ENCODE results near the gene NSMCE1.
A peak's percentile ranks its signal among the peaks of the same experiment; 100 is the strongest.
"Not testable (repeated sequence)": the region's sequence is repeated elsewhere in the genome, so short reads cannot be mapped to it uniquely, and the experiment has no call there.

Gene NSMCE1

GRCh38 chr16:27281243-27281642, 12.7 kb upstream of the NSMCE1 start:
- DNase-seq: no peak
- Mint-ChIP-seq H3K9me3 (no peaks in the 10 kb centered on the region), H3K36me3 (ENCODE audit: low read depth) (no peaks in the 10 kb centered on the region), H3K27me3 (ENCODE audit: low read depth, poor library complexity) (no peaks in the 10 kb centered on the region), H3K4me1 (peaks cover 14% of the 10 kb centered on the region), H3K27ac (no peak overlapping the region), H3K4me3 (no peak overlapping the region)
- no peak for TF ChIP-seq CTCF (IDR thresholded peaks at IDR 0.05)

GRCh38 chr16:27275394-27275793, 6.8 kb upstream of the NSMCE1 start:
- H3K4me3 Mint-ChIP-seq: no peak overlapping the region
- TF ChIP-seq CTCF (IDR thresholded peaks at IDR 0.05): no peak
- peaks cover 4% of the 10 kb centered on the region for H3K36me3 Mint-ChIP-seq (ENCODE audit: low read depth)
- no peak overlapping the region for H3K27ac Mint-ChIP-seq
- no peaks in the 10 kb centered on the region for H3K4me1 Mint-ChIP-seq
- H3K27me3 Mint-ChIP-seq (ENCODE audit: low read depth, poor library complexity): no peaks in the 10 kb centered on the region
- peaks cover 3% of the 10 kb centered on the region for H3K9me3 Mint-ChIP-seq
- DNase-seq: no peak

- not testable (repeated sequence) for H3K4me3 Mint-ChIP-seq; H3K9me3 Mint-ChIP-seq; H3K4me1 Mint-ChIP-seq; H3K27me3 Mint-ChIP-seq (ENCODE audit: low read depth, poor library complexity); H3K27ac Mint-ChIP-seq; DNase-seq; H3K36me3 Mint-ChIP-seq (ENCODE audit: low read depth)
Observed at GRCh38 chr16:27274424-27274874, 5.9 kb upstream of the NSMCE1 start.

- peaks cover 7% of the 10 kb centered on the region for H3K9me3 Mint-ChIP-seq
- DNase-seq: no peak
- TF ChIP-seq CTCF (IDR thresholded peaks at IDR 0.05): no peak
- H3K36me3 Mint-ChIP-seq (ENCODE audit: low read depth): peaks cover 4% of the 10 kb centered on the region
- H3K27ac Mint-ChIP-seq: peak overlapping the region; percentile 66
- no peak overlapping the region for H3K4me3 Mint-ChIP-seq
- no peaks in the 10 kb centered on the region for H3K4me1 Mint-ChIP-seq
- H3K27me3 Mint-ChIP-seq (ENCODE audit: low read depth, poor library complexity): no peaks in the 10 kb centered on the region
Observed at GRCh38 chr16:27273670-27274423, 5.3 kb upstream of the NSMCE1 start.

- Mint-ChIP-seq H3K36me3 (ENCODE audit: low read depth) (peaks cover 4% of the 10 kb centered on the region), H3K4me1 (no peaks in the 10 kb centered on the region), H3K27ac (peak overlapping the region; percentile 66), H3K27me3 (ENCODE audit: low read depth, poor library complexity) (no peaks in the 10 kb centered on the region), H3K4me3 (no peak overlapping the region), H3K9me3 (peaks cover 7% of the 10 kb centered on the region)
- DNase-seq: no peak
- TF ChIP-seq CTCF (IDR thresholded peaks at IDR 0.05): no peak
Observed at GRCh38 chr16:27273330-27273669, 4.7 kb upstream of the NSMCE1 start.

GRCh38 chr16:27272697-27273096, 4.1 kb upstream of the NSMCE1 start:
- peaks cover 11% of the 10 kb centered on the region for H3K9me3 Mint-ChIP-seq
- H3K27me3 Mint-ChIP-seq (ENCODE audit: low read depth, poor library complexity); H3K4me1 Mint-ChIP-seq; H3K36me3 Mint-ChIP-seq (ENCODE audit: low read depth); DNase-seq; H3K27ac Mint-ChIP-seq; H3K4me3 Mint-ChIP-seq: not testable (repeated sequence)

GRCh38 chr16:27272076-27272475, 3.5 kb upstream of the NSMCE1 start:
- H3K4me3 Mint-ChIP-seq: no peak overlapping the region
- peaks cover 4% of the 10 kb centered on the region for H3K4me1 Mint-ChIP-seq
- peaks cover 4% of the 10 kb centered on the region for H3K36me3 Mint-ChIP-seq (ENCODE audit: low read depth)
- peaks cover 11% of the 10 kb centered on the region for H3K9me3 Mint-ChIP-seq
- DNase-seq: no peak
- no peak for TF ChIP-seq CTCF (IDR thresholded peaks at IDR 0.05)
- H3K27me3 Mint-ChIP-seq (ENCODE audit: low read depth, poor library complexity): peaks cover 5% of the 10 kb centered on the region
- no peak overlapping the region for H3K27ac Mint-ChIP-seq

All from nephron progenitor cell (in vitro differentiated cells).